Measurements from ENCODE around the gene DIPK1C. TPM values are rescaled to one million over a fixed set of nuclear protein-coding genes. Genes with fewer than 3 reads are reported as not detected.
A peak's percentile ranks its signal among the peaks of the same experiment; 100 is the strongest.

Gene DIPK1C
- total and polyA plus RNA-seq, 8 donors: 0.12 to 0.25 (median 0.16) TPM; not detected in 5

- ATAC-seq: no peak
- DNase-seq: no peak
- H3K27ac ChIP-seq: no peak overlapping the region
- intact Hi-C loops (cut with DNase I): no loop called here
- H3K4me1 ChIP-seq: no peaks in the 10 kb centered on the region
- H3K4me3 ChIP-seq: no peak overlapping the region
- no peak for FAIRE-seq
- no peaks in the 10 kb centered on the region for H3K27me3 ChIP-seq
- no peaks in the 10 kb centered on the region for H3K36me3 ChIP-seq
- TF ChIP-seq CTCF (IDR thresholded peaks at IDR 0.05): no peak
- H3K9me3 ChIP-seq: no peaks in the 10 kb centered on the region
- 94% methylated on average over 3 of the region's 3 CpGs for WGBS, 2 donors
Measured at GRCh38 chr18:74473976-74474640, 17.0 kb upstream of the DIPK1C start.

- FAIRE-seq (no peak), ATAC-seq (no peak), DNase-seq (no peak)
- 53 to 60% methylated on average over 2 of the region's 2 CpGs for WGBS, 2 donors
- Histone ChIP-seq H3K27ac (no peak overlapping the region), H3K4me3 (no peak overlapping the region), H3K36me3 (no peaks in the 10 kb centered on the region), H3K27me3 (no peaks in the 10 kb centered on the region), H3K9me3 (no peaks in the 10 kb centered on the region), H3K4me1 (no peaks in the 10 kb centered on the region)
- intact Hi-C loops (cut with DNase I): no loop called here
- TF ChIP-seq CTCF (IDR thresholded peaks at IDR 0.05): no peak
Measured at GRCh38 chr18:74472312-74472711, 15.2 kb upstream of the DIPK1C start.

GRCh38 chr18:74468547-74469061 is 11.5 kb upstream of the DIPK1C start:
- Histone ChIP-seq H3K27me3 (no peaks in the 10 kb centered on the region), H3K9me3 (no peaks in the 10 kb centered on the region), H3K36me3 (no peaks in the 10 kb centered on the region), H3K27ac (peak overlapping the region in 2 of 4 donors; percentile 15 to 28), H3K4me3 (no peak overlapping the region), H3K4me1 (no peaks in the 10 kb centered on the region)
- intact Hi-C loops (cut with DNase I): no loop called here
- no peak for TF ChIP-seq CTCF (IDR thresholded peaks at IDR 0.05)
- ATAC-seq: peak; percentile 55 to 76 (median 70)
- no peak for DNase-seq
- no peak for FAIRE-seq
- WGBS, 2 donors: 49 to 51% methylated on average over 3 of the region's 3 CpGs

- H3K4me3 ChIP-seq: no peak overlapping the region
- no peaks in the 10 kb centered on the region for H3K36me3 ChIP-seq
- H3K27ac ChIP-seq: no peak overlapping the region
- WGBS, 2 donors: 70 to 77% methylated on average over 4 of the region's 4 CpGs
- intact Hi-C loops (cut with DNase I): no loop called here
- no peaks in the 10 kb centered on the region for H3K4me1 ChIP-seq
- ATAC-seq (no peak), FAIRE-seq (no peak), DNase-seq (no peak)
- no peak for TF ChIP-seq CTCF (IDR thresholded peaks at IDR 0.05)
- H3K27me3 ChIP-seq: no peaks in the 10 kb centered on the region
- no peaks in the 10 kb centered on the region for H3K9me3 ChIP-seq
Measured at GRCh38 chr18:74465775-74466174, 8.7 kb upstream of the DIPK1C start.

GRCh38 chr18:74463983-74464382 is 6.9 kb upstream of the DIPK1C start:
- Histone ChIP-seq H3K4me1 (no peaks in the 10 kb centered on the region), H3K27me3 (no peaks in the 10 kb centered on the region), H3K9me3 (no peaks in the 10 kb centered on the region), H3K4me3 (no peak overlapping the region), H3K36me3 (no peaks in the 10 kb centered on the region), H3K27ac (no peak overlapping the region)
- 91 to 96% methylated on average over 1 of the region's 1 CpG for WGBS, 2 donors
- FAIRE-seq (no peak), ATAC-seq (no peak), DNase-seq (no peak)
- intact Hi-C loops (cut with DNase I): no loop called here
- no peak for TF ChIP-seq CTCF (IDR thresholded peaks at IDR 0.05)

Data from pancreas (tissue), 10 donors.